Mucosa of gallbladder (tissue), 1 donor: ENCODE measurements around the gene TXNDC12. TPM values are rescaled to one million over a fixed set of nuclear protein-coding genes. Genes with fewer than 3 reads are reported as not detected.
"Not testable (repeated sequence)": the region's sequence is repeated elsewhere in the genome, so short reads cannot be mapped to it uniquely, and the experiment has no call there.

Source experiments
- DNase-seq: peaks from one replicate; pipeline ENCODE4 v3.0.0-alpha.2; 2020; ENCODE audit warnings: low spot score
- total RNA-seq: library from RNA; stranded (reverse); gene quantifications from one replicate; pipeline ENCODE4 v1.2.1, GENCODE V29; 2021
- donor health status: DM: no; HTN: no; CAD: no.

TXNDC12 gene
- total RNA-seq, 1 donor from 2014 or later, result 51.4 TPM

DNA sequence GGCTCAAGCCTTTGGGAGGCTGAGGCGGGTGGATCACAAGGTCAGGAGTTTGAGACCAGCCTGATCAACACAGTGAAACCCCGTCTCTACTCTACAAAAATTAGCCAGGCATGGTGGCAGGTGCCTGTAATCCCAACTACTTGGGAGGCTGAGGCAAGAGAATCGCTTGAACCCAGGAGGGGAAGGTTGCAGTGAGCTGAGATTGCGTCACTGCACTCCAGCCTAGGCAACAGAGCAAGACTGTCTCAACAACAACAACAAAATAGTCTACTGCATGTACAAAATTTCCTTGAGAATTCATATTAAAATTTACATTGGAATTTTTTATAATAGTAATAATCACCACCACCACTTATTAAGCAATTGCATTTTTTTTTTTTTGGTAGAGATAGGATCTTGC lies 5.7 kb downstream of the TXNDC12 start:
- DNase-seq, result not testable (repeated sequence)

GRCh38 chr1:52045666-52046195 lies 9.3 kb downstream of the TXNDC12 start:
- DNase-seq, result not testable (repeated sequence)

- DNase-seq, result no peak
Observed at GRCh38 chr1:52045236-52045635, 9.8 kb downstream of the TXNDC12 start.

DNA sequence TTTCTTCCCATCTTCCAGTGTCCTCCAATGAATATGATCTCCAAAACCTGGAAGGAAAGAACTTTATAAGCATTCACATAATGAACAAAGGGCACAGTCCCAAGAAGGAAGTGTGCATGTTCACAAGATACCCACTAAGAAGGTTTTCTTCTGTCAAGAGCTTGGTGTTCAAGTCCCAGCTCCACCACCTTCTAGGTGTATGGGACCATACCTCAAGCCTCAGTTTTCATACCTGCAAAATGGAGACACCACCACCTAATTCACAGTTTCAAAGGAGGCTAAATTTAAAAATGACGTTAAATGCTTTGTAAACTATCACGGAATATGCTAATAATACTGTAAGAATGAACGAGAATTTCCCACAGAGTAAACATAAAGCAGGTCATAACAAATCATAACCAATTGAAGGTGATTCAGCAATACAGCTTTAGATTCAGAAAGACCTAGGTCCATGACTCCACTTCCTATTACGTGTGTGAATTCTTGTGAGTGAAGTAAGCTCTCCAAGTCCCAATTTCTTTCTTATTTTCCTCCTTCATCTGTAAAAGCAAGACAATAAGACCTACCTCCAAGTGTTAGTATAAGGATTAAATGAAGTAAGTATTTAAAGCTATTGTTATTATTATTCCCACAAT lies 13.3 kb downstream of the TXNDC12 start:
- DNase-seq, result no peak

GRCh38 chr1:52037909-52038308 lies 17.1 kb downstream of the TXNDC12 start:
- DNase-seq, result no peak

GRCh38 chr1:52037402-52037814 lies 17.6 kb downstream of the TXNDC12 start:
- DNase-seq, result no peak

GRCh38 chr1:52034050-52034384 lies 21.0 kb downstream of the TXNDC12 start:
- DNase-seq, result no peak

- peak; percentile 88 for DNase-seq
Observed at GRCh38 chr1:52033190-52034049, 21.6 kb downstream of the TXNDC12 start, which contains the start of gene KTI12. KTI12 (minus strand) TSS chr1:52033810; CDS start chr1:52033761, 49 bp downstream.

DNA sequence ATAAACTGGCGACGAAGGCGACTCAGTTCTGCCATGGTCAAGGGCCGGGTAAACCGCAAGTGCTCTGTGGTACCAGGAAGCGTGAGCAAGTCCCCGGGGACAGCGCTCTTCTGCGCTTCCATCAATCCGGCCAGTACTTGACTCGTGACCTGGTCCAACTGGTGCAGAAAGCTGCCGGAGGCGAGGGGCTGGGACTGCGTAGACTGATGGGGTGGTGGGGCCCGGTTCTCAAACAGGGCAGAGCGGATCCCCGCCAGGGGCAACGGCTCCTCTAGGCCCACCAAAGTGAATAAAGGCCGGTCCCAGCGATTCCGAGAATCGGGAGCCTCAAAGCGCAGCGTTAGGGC lies 22.2 kb downstream of the TXNDC12 start:
- DNase-seq, result peak; percentile 30

- no peak for DNase-seq
Observed at GRCh38 chr1:52032124-52032784, 22.7 kb downstream of the TXNDC12 start.

DNA sequence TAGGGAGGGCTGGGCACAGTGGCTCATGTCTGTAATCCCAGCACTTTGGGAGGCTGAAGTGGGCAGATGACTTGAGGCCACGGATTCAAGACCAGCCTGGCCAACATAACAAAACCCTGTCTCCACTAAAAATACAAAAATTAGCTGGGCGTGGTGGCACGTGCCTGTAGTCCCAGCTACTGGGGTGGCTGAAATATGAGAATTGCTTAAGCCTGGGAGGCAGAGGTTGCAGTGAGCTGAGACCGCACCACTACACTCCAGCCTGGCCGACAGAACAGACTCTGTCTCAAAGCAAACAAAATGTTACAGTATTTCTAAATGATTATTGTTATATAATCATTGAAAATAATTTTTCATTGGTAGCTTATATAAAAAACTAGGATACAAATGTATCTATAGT lies 26.2 kb downstream of the TXNDC12 start:
- DNase-seq, result not testable (repeated sequence)

GRCh38 chr1:52028328-52028727 lies 26.7 kb downstream of the TXNDC12 start:
- no peak for DNase-seq

GRCh38 chr1:52026278-52026677 lies 28.7 kb downstream of the TXNDC12 start:
- DNase-seq, result no peak

- no peak for DNase-seq
Observed at GRCh38 chr1:52022133-52022532, 32.9 kb downstream of the TXNDC12 start.

DNA sequence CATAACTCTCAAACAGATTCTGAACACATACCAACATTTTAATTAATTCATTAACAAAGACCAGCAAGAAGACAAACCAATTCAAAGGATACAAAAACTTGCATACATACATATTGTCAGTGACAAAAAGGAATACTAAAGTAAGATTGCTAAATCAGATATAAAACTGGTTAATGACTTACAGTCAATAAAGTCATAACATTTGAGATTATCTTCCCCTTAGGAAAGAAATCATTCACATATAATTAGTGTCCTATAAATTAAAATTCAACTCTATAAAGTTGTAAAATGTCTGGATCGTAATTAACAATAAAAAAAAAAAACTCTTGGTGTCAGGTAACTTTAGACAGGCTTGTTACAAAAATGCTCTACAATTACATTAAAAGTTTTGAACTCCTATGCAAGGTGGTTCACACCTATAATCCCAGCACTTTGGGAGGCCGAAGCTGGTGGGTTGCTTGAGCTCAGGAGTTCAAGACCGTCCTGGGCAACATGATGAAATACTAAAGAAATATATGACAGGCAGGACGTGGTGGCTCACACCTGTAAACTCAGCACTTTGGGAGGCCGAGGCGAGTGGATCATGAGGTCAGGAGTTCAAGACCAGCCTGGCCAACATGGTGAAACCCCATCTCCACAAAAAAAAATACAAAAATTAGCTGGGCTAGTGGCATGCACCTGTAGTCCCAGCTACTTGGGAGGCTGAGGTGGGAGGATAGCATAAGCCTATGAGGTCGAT lies 46.8 kb downstream of the TXNDC12 start:
- DNase-seq, result no peak

DNA sequence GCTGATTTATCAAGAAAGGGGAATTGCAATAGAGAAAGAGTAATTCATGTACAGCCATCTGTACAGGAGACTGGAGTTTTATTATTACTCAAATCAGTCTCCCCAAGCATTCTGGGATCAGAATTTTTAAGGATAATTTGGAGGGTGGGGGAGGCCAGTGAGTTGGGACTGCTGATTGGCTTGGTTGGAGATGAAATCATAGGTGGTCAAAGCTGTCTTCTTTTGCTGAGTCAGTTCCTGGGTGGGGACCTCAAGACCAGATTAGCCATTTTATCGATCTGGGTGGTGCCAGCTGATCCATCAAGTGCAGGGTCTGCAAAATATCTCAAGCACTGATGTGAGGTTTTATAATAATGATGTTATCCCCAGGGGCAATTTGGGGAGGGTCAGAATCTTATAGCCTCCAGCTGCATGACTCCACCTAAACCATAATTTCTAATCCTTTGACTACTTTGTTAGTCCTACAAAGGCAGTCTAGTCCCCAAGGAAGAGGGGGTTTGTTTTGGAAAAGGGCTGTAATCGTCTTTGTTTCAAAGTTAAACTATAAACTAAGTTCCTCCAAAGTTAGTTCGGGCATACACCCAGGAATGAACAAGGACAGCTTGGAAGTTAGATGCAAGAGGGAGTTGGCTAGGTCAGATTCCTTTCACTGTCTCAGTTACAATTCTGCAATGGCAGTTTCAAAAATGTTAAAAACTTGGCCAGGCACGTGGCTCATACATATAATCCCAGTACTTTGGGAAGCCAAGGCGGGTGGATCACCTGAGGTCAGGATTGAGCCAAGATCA lies 47.6 kb downstream of the TXNDC12 start:
- DNase-seq, result no peak

DNA sequence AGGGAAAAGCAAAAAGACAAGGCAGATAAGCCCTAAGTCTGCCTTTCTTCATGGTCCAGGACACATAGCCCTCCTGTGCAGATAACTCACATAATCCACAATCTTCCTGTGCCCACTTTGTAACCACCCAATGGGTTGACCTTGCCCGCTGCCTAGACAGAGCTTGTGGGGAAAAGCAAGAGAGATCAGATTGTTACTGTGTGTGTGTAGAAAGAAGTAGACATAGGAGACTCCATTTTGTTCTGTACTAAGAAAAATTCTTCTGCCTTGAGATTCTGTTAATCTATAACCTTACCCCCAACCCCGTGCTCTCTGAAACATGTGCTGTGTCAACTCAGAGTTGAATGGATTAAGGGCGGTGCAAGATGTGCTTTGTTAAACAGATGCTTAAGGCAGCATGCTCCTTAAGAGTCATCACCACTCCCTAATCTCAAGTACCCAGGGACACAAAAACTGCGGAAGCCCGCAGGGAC lies 48.9 kb downstream of the TXNDC12 start:
- not testable (repeated sequence) for DNase-seq

DNA sequence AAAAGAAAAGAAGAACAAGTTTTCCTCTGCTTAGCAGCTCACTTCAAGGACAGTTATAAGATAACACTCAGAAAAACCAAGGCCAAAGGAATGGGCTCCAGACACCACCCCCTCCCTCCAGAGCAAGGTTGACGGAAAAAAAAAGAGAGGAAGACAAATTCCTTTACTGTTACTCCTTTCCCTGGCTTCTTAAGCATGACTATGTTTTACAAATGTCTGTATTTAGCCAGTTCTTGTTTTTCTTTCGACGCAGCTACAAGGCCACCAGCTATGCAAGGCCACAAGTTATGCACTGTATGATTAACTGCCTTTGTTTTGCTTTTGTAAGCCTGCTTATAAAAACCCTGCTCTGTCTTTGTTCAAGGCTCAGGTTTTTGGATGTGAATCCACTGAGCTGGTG lies 49.4 kb downstream of the TXNDC12 start:
- DNase-seq, result not testable (repeated sequence)

GRCh38 chr1:52003877-52004276 lies 51.1 kb downstream of the TXNDC12 start:
- no peak for DNase-seq

- peak; percentile 82 for DNase-seq
Observed at GRCh38 chr1:52002038-52002917, 52.7 kb downstream of the TXNDC12 start.
